ENCODE results near the gene NRG3.

DNA sequence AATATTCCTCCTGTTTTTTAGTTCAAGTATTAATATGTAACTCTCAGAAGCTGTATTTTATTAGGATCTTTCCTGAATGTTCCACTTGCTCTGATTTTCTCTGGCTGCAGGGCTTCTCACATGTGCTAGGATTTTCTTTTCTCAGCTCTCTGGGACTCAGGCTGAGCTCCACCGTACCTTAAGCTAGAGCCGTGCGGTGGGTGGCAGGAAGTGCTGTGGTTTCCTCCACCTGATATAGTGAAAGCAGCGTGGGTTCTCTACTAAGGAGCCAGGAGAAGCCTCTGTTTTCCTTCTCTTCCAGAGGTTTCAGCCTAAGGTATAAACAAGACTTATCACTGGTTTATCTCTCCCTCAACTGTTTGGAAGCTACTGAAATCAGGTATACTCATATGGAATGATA lies 433.6 kb downstream of the NRG3 start:
- TF ChIP-seq CTCF (IDR thresholded peaks at IDR 0.05) (no peak), POLR2AphosphoS5 (IDR thresholded peaks at IDR 0.05) (no peak), EP300 (IDR thresholded peaks at IDR 0.05) (no peak), POLR2A (IDR thresholded peaks at IDR 0.05; ENCODE audit: low read depth) (no peak)

All from esophagus muscularis mucosa (tissue), 4 donors.